GM12873 (cell line): ENCODE data around the gene OR51F2.

Experiments used
- CTCF ChIP-seq: IDR thresholded peaks from 2 replicates; pipeline ENCODE4 v1.5.1; 2012; ENCODE audit warnings: low read depth, mild to moderate bottlenecking, moderate library complexity, low read length, control low read depth; ENCODE audit not compliant: insufficient read depth; ENCODE audit errors: missing control alignments

The OR51F2 gene, protein sequence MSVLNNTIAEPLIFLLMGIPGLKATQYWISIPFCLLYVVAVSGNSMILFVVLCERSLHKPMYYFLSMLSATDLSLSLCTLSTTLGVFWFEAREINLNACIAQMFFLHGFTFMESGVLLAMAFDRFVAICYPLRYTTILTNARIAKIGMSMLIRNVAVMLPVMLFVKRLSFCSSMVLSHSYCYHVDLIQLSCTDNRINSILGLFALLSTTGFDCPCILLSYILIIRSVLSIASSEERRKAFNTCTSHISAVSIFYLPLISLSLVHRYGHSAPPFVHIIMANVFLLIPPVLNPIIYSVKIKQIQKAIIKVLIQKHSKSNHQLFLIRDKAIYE

DNA sequence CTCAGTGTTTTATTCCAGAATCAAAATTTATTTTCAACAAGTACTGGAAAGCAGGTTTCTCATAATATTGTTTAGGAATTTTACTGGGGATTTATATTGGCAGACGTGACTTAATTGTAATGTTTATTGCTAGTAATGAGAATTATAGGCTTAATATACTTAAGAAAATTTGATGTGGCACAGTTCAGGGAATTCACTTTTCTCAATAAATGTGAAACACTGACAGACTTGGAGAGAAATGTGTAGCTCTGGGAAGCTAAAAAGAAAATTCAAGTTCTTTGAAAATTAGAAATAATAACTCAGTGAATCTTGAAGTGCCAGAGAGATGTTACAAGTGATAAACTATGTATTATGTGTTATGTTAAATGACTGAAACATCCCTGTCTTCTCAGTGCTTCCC is at the start of gene OR51F2:
Gene OR51F2, plus strand, starts transcription at position 301 of the 400 bp plus-strand sequence. CDS start 101 bp downstream, outside the sequence.
- TF ChIP-seq CTCF, result no peak

DNA sequence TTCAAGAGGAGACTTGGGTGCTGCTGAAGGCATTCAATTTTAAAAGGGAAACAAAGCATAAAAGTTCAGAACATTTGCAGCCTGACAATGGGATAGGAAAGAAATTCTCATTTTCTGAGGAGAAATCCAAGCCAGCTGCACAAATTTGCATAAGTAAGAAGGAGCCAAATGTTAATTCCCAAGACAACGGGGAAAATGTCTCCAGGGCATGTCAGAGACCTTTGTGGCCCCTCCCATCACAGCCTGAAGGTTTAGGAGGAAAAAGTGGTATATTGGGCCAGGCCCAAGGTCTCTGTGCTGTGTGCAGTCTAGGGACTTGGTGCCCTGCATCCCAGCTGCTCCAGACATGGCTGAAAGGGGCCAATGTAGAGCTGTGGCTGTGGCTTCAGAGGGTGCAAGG is 38.7 kb upstream of the OR51F2 start:
- no peak for TF ChIP-seq CTCF

GRCh38 chr11:4797206-4797605 is 23.9 kb upstream of the OR51F2 start:
- TF ChIP-seq CTCF, result no peak

- TF ChIP-seq CTCF, result no peak
These were observed 22.5 kb upstream of the OR51F2 start for GRCh38 chr11:4798427-4799183.

DNA sequence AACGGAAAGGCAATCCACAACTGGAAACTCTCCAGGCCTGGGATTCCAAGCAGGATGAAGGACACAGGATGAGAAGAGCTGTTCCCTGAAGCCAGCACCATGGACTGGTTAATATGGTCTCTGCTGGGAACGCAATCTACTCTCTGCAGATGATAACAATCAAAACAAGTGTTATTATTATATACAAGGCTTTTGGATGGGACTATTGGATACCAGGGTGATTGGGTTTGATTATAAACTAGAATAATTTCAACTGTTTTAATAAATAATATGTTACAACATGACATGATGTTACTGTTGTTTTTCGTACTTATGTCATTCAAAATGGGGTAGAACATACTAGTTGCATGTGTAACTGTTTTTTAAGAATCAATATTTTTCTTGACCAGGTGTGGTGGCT is 16.8 kb upstream of the OR51F2 start, which contains the start of gene OR52R1:
Gene OR52R1, minus strand, starts transcription at position 101 of the 400 bp plus-strand sequence. Its CDS starts 0 bp downstream, at position 101.
- no peak for TF ChIP-seq CTCF

- no peak for TF ChIP-seq CTCF
These were observed 12.6 kb upstream of the OR51F2 start for GRCh38 chr11:4808476-4808875.

- TF ChIP-seq CTCF, result no peak
These were observed 11.9 kb upstream of the OR51F2 start for GRCh38 chr11:4809246-4809645.
